Esophagus muscularis mucosa (tissue), 4 donors: ENCODE measurements around the gene MB21D2. TPM values are rescaled to one million over a fixed set of nuclear protein-coding genes. Genes with fewer than 3 reads are reported as not detected.

Experiments used
- DNase-seq: peaks from one replicate; pipeline ENCODE4 v3.0.0-alpha.2; 2017; ENCODE audit errors: extremely low spot score
- H3K27ac ChIP-seq, 4 donors: fragments of 200-600 bp; sonication (generic); replicated peaks in 1 of 4; 1 replicate in 3 of 4; 2 replicates in 1 of 4; pipeline ENCODE4 v1.5.1; 2016 to 2019; ENCODE audit warnings: mild to moderate bottlenecking in 1 of 4
- H3K27me3 ChIP-seq, 4 donors: fragments of 200-600 bp; sonication (generic); one replicate each; pipeline versions ENCODE4 v1.5.1 to v1.6.0; 2016 to 2019
- H3K36me3 ChIP-seq, 4 donors: fragments of 200-600 bp; sonication (generic); one replicate each; pipeline ENCODE4 v1.5.1; 2016 to 2019
- H3K4me1 ChIP-seq, 4 donors: fragments of 200-600 bp; sonication (generic); one replicate each; pipeline ENCODE4 v1.5.1; 2016 to 2019
- H3K4me3 ChIP-seq, 4 donors: fragments of 200-600 bp; sonication (generic); 1 replicate in 2 of 4; 2 replicates in 2 of 4; pipeline ENCODE4 v1.5.1; 2016 to 2019; ENCODE audit warnings: mild to moderate bottlenecking in 4 of 4, moderate library complexity in 1 of 4
- H3K9me3 ChIP-seq, 4 donors: fragments of 200-600 bp; sonication (generic); 1 replicate in 3 of 4; 2 replicates in 1 of 4; pipeline ENCODE4 v1.5.1; 2016 to 2019
- CTCF ChIP-seq, 3 experiments: fragments of 200-600 bp in 2 of 3; fragments of 450-650 bp in 1 of 3; sonication (generic) in 2 of 3; IDR thresholded peaks; one replicate each; pipeline ENCODE4 v1.5.1; 2017 to 2019; ENCODE audit warnings: antibody characterized with exemption in 3 of 3, mild to moderate bottlenecking in 2 of 3, moderate library complexity in 1 of 3
- EP300 ChIP-seq: sonication (generic); formaldehyde crosslinking; IDR thresholded peaks from one replicate; pipeline ENCODE4 v1.6.1; 2017; ENCODE audit warnings: antibody characterized with exemption
- POLR2A ChIP-seq: fragments of 450-650 bp; IDR thresholded peaks from one replicate; pipeline ENCODE4 v1.6.1; 2017; ENCODE audit warnings: antibody characterized with exemption, moderate library complexity, mild to moderate bottlenecking, low read depth
- POLR2AphosphoS5 ChIP-seq, 2 donors: sonication (generic); formaldehyde crosslinking; IDR thresholded peaks; one replicate each; pipeline ENCODE4 v1.6.1; 2017; ENCODE audit warnings: antibody characterized with exemption in 2 of 2
- WGBS: methylation state at CpG from one replicate; pipeline ENCODE4 v1.1.5; 2018; 5-methylcytosine and 5-hydroxymethylcytosine counted together
- intact Hi-C: fragments of 100-400 bp; cut with DNase I; formaldehyde crosslinking; loops from one replicate; pipeline ENCODE4 v1.15.1; 2023
- total RNA-seq, 4 donors: library from RNA; depleted of rRNA; stranded (reverse); fragments of >200 nt; gene quantifications; one replicate each; pipeline versions ENCODE4 v1.1.0 to v1.2.1, GENCODE V29; 2016

The MB21D2 gene
- total RNA-seq, 4 donors from 2014 or later: 5.4 to 11.5 (median 8.2) TPM

- H3K36me3 ChIP-seq: no peaks in the 10 kb centered on the region
- intact Hi-C loops: no loop called here
- H3K4me3 ChIP-seq: no peak overlapping the region
- H3K27me3 ChIP-seq: no peaks in the 10 kb centered on the region
- H3K9me3 ChIP-seq: no peaks in the 10 kb centered on the region
- H3K4me1 ChIP-seq: peaks cover 22 to 37% (median 32%) of the 10 kb centered on the region in 4 donors
- no peak for TF ChIP-seq POLR2AphosphoS5 (IDR thresholded peaks at IDR 0.05)
- no peak for TF ChIP-seq EP300
- TF ChIP-seq CTCF (IDR thresholded peaks at IDR 0.05): no peak
- no peak overlapping the region for H3K27ac ChIP-seq
- 70% methylated on average over 9 of the region's 9 CpGs for WGBS
- DNase-seq: no peak
These were observed 30.6 kb downstream of the MB21D2 start for GRCh38 chr3:192887047-192887446.

GRCh38 chr3:192884777-192885773, 32.6 kb downstream of the MB21D2 start:
- H3K36me3 ChIP-seq: no peaks in the 10 kb centered on the region
- no peak for TF ChIP-seq EP300
- TF ChIP-seq CTCF (IDR thresholded peaks at IDR 0.05): no peak
- no peak for TF ChIP-seq POLR2A
- TF ChIP-seq POLR2AphosphoS5 (IDR thresholded peaks at IDR 0.05): no peak
- intact Hi-C loops: no loop called here
- H3K27me3 ChIP-seq: no peaks in the 10 kb centered on the region
- H3K4me1 ChIP-seq: peaks cover 25 to 34% (median 27%) of the 10 kb centered on the region in 4 donors
- H3K27ac ChIP-seq: no peak overlapping the region
- no peaks in the 10 kb centered on the region for H3K9me3 ChIP-seq
- no peak for DNase-seq
- 70% methylated on average over 8 of the region's 8 CpGs for WGBS
- no peak overlapping the region for H3K4me3 ChIP-seq

GRCh38 chr3:192883512-192883911, 34.1 kb downstream of the MB21D2 start:
- no peak overlapping the region for H3K4me3 ChIP-seq
- no peak overlapping the region for H3K27ac ChIP-seq
- H3K4me1 ChIP-seq: peaks cover 12 to 25% (median 19%) of the 10 kb centered on the region in 4 donors
- no peaks in the 10 kb centered on the region for H3K27me3 ChIP-seq
- intact Hi-C loops: no loop called here
- no peaks in the 10 kb centered on the region for H3K9me3 ChIP-seq
- TF ChIP-seq POLR2A (no peak), EP300 (no peak), CTCF (IDR thresholded peaks at IDR 0.05) (no peak), POLR2AphosphoS5 (IDR thresholded peaks at IDR 0.05) (no peak)
- no peak for DNase-seq
- no peaks in the 10 kb centered on the region for H3K36me3 ChIP-seq
- 84% methylated on average over 2 of the region's 2 CpGs for WGBS

GRCh38 chr3:192881159-192881786, 36.4 kb downstream of the MB21D2 start:
- Histone ChIP-seq H3K4me3 (no peak overlapping the region), H3K36me3 (no peaks in the 10 kb centered on the region), H3K27me3 (no peaks in the 10 kb centered on the region), H3K27ac (no peak overlapping the region), H3K9me3 (no peaks in the 10 kb centered on the region), H3K4me1 (peaks cover 0 to 15% (median 10%) of the 10 kb centered on the region in 4 donors)
- TF ChIP-seq CTCF (IDR thresholded peaks at IDR 0.05) (no peak), POLR2AphosphoS5 (IDR thresholded peaks at IDR 0.05) (no peak), EP300 (no peak), POLR2A (no peak)
- intact Hi-C loops: no loop called here
- WGBS: 84% methylated on average over 7 of the region's 7 CpGs
- DNase-seq: no peak
